KMS-11 (cell line): Measurements from ENCODE around the gene RBFOX2.

Experiments
- H2AFZ ChIP-seq: fragments of 200-600 bp; sonication (generic); 2 replicates; pipeline ENCODE4 v1.6.1; 2016; ENCODE audit warnings: antibody characterized with exemption, mixed run types, low read depth
- H3K27ac ChIP-seq: fragments of 200-600 bp; sonication (generic); 2 replicates; pipeline ENCODE4 v1.6.1; 2016; ENCODE audit warnings: mild to moderate bottlenecking, mixed run types
- H3K27me3 ChIP-seq: fragments of 200-600 bp; sonication (generic); 2 replicates; pipeline ENCODE4 v1.6.1; 2017; ENCODE audit warnings: mild to moderate bottlenecking, low read depth, mixed run types, moderate library complexity; ENCODE audit not compliant: insufficient read depth
- H3K36me3 ChIP-seq: fragments of 200-600 bp; sonication (generic); 2 replicates; pipeline ENCODE4 v1.6.1; 2017; ENCODE audit warnings: mild to moderate bottlenecking, mixed run types; ENCODE audit not compliant: insufficient read depth
- H3K4me1 ChIP-seq: fragments of 200-600 bp; sonication (generic); 2 replicates; pipeline ENCODE4 v1.6.1; 2016; ENCODE audit warnings: mild to moderate bottlenecking, low read depth, mixed run types; ENCODE audit not compliant: poor library complexity, severe bottlenecking
- H3K4me2 ChIP-seq: fragments of 200-600 bp; sonication (generic); 2 replicates; pipeline ENCODE4 v1.7.0; 2016; ENCODE audit warnings: mild to moderate bottlenecking, mixed run types
- H3K4me3 ChIP-seq: fragments of 200-600 bp; sonication (generic); IDR thresholded peaks from 2 replicates; pipeline ENCODE4 v1.6.1; 2017; ENCODE audit warnings: low read depth, low read length, mixed read lengths; ENCODE audit not compliant: insufficient read depth
- H3K79me2 ChIP-seq: fragments of 200-600 bp; sonication (generic); 2 replicates; pipeline ENCODE4 v1.6.1; 2016; ENCODE audit warnings: low read depth, mixed run types; ENCODE audit not compliant: insufficient read depth
- H3K9ac ChIP-seq: fragments of 200-600 bp; sonication (generic); 2 replicates; pipeline ENCODE4 v1.6.1; 2016; ENCODE audit warnings: mild to moderate bottlenecking, mixed run types
- H4K20me1 ChIP-seq: fragments of 200-600 bp; sonication (generic); 2 replicates; pipeline ENCODE4 v1.6.1; 2016; ENCODE audit warnings: mild to moderate bottlenecking, mixed run types; ENCODE audit not compliant: insufficient read depth
- CTCF ChIP-seq: fragments of 200-600 bp; sonication (generic); conservative IDR thresholded peaks from 2 replicates; pipeline ENCODE4 v1.6.1; 2017; ENCODE audit warnings: low read depth, mild to moderate bottlenecking, antibody characterized with exemption, low read length, moderate library complexity, mixed read lengths

Gene RBFOX2

GRCh38 chr22:35914357-35914664 lies 114.3 kb downstream of the RBFOX2 start:
- Histone ChIP-seq H3K27ac (no peak overlapping the region), H3K4me3 (no peak overlapping the region), H3K4me2 (no peak overlapping the region), H3K9ac (no peak overlapping the region), H3K27me3 (no peaks in the 10 kb centered on the region), H3K36me3 (no peaks in the 10 kb centered on the region), H4K20me1 (no peaks in the 10 kb centered on the region), H3K4me1 (peaks cover 17% of the 10 kb centered on the region), H3K79me2 (no peaks in the 10 kb centered on the region), H2AFZ (no peak overlapping the region)
- no peak for TF ChIP-seq CTCF

- Histone ChIP-seq H3K9ac (no peak overlapping the region), H3K4me2 (no peak overlapping the region), H3K36me3 (no peaks in the 10 kb centered on the region), H3K27me3 (no peaks in the 10 kb centered on the region), H2AFZ (no peak overlapping the region), H3K27ac (no peak overlapping the region), H3K79me2 (no peaks in the 10 kb centered on the region), H4K20me1 (no peaks in the 10 kb centered on the region), H3K4me1 (peaks cover 17% of the 10 kb centered on the region), H3K4me3 (no peak overlapping the region)
- TF ChIP-seq CTCF = no peak
Measured at GRCh38 chr22:35913925-35914324, 114.7 kb downstream of the RBFOX2 start.

- no peaks in the 10 kb centered on the region for H4K20me1 ChIP-seq
- peaks cover 17% of the 10 kb centered on the region for H3K4me1 ChIP-seq
- no peaks in the 10 kb centered on the region for H3K36me3 ChIP-seq
- H3K4me3 ChIP-seq = no peak overlapping the region
- H3K27me3 ChIP-seq = no peaks in the 10 kb centered on the region
- peak overlapping the region; percentile 15; the same call in 1 of the 2 replicates for H3K4me2 ChIP-seq
- no peak for TF ChIP-seq CTCF
- H3K27ac ChIP-seq = peak overlapping the region; percentile 8; the same call in 1 of the 2 replicates
- no peak overlapping the region; the same call in 1 of the 2 replicates for H3K9ac ChIP-seq
- no peaks in the 10 kb centered on the region for H3K79me2 ChIP-seq
- no peak overlapping the region for H2AFZ ChIP-seq
Measured at GRCh38 chr22:35912658-35913057, 116.0 kb downstream of the RBFOX2 start.

GRCh38 chr22:35911877-35912276 lies 116.7 kb downstream of the RBFOX2 start:
- H3K27ac ChIP-seq = no peak overlapping the region
- H3K9ac ChIP-seq = no peak overlapping the region
- H3K4me3 ChIP-seq = no peak overlapping the region

More at GRCh38 chr22:35911877-35912276, 116.7 kb downstream of the RBFOX2 start:
- H3K27me3 ChIP-seq = no peaks in the 10 kb centered on the region
- no peak for TF ChIP-seq CTCF
- no peaks in the 10 kb centered on the region for H4K20me1 ChIP-seq
- H3K36me3 ChIP-seq = no peaks in the 10 kb centered on the region
- no peak overlapping the region for H2AFZ ChIP-seq
- peaks cover 19% of the 10 kb centered on the region for H3K4me1 ChIP-seq
- H3K79me2 ChIP-seq = no peaks in the 10 kb centered on the region
- no peak overlapping the region for H3K4me2 ChIP-seq
